Stomach (tissue), 4 donors: Measurements from ENCODE around the gene GCAT.

Source experiments
- POLR2A ChIP-seq, 4 donors: fragments of 450-650 bp; IDR thresholded peaks; one replicate each; pipeline ENCODE4 v1.6.1; 2016; ENCODE audit warnings: antibody characterized with exemption in 4 of 4, control low read depth in 2 of 4, mild to moderate bottlenecking in 1 of 4, moderate library complexity in 1 of 4
- TF ChIP-seq, protein P1 (sequence below), 7 experiments: fragments of 450-650 bp in 4 of 7; fragments of 200-600 bp in 3 of 7; sonication (generic) in 3 of 7; IDR thresholded peaks; one replicate each; pipeline ENCODE4 v1.5.1; 2016 to 2019; ENCODE audit warnings: antibody characterized with exemption in 7 of 7, control low read depth in 2 of 7, mild to moderate bottlenecking in 1 of 7

DNA sequence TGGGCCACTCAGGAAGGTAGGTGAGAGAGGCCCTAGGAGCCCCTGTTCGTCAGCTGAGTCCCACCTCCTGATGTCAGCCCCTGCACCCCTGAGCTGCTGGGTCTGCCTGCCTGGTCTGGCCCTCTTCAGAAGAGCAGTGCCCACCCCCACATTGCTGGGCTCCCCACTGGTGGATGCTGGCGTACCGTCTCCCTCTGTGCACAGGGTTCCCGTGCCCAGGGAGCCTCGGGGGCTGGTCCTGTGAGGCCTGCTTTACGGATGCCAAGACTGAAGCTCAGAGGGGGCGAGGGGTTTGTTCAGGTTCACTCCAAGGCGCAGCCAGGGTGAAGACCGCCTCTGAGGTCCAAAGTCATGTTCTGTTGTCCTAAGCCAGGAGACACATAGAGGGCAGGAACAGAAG is 44.7 kb upstream of the GCAT start:
- TF ChIP-seq, protein P1, sequence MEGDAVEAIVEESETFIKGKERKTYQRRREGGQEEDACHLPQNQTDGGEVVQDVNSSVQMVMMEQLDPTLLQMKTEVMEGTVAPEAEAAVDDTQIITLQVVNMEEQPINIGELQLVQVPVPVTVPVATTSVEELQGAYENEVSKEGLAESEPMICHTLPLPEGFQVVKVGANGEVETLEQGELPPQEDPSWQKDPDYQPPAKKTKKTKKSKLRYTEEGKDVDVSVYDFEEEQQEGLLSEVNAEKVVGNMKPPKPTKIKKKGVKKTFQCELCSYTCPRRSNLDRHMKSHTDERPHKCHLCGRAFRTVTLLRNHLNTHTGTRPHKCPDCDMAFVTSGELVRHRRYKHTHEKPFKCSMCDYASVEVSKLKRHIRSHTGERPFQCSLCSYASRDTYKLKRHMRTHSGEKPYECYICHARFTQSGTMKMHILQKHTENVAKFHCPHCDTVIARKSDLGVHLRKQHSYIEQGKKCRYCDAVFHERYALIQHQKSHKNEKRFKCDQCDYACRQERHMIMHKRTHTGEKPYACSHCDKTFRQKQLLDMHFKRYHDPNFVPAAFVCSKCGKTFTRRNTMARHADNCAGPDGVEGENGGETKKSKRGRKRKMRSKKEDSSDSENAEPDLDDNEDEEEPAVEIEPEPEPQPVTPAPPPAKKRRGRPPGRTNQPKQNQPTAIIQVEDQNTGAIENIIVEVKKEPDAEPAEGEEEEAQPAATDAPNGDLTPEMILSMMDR (IDR thresholded peaks at IDR 0.05) = no peak
- no peak for TF ChIP-seq POLR2A (IDR thresholded peaks at IDR 0.05)
